Right atrium auricular region (tissue), 2 donors: Measurements from ENCODE around the gene LINC00237. TPM values are rescaled to one million over a fixed set of nuclear protein-coding genes. Genes with fewer than 3 reads are reported as not detected.

ENCODE experiments used
- DNase-seq: peaks from one replicate; pipeline ENCODE4 v3.0.0-alpha.2; 2019; ENCODE audit warnings: low spot score
- H3K27ac ChIP-seq, 2 donors: fragments of 200-600 bp; sonication (generic); 1 replicate in 1 of 2; 2 replicates in 1 of 2; pipeline ENCODE4 v1.5.1; 2016 to 2019
- H3K27me3 ChIP-seq, 2 donors: fragments of 200-600 bp; sonication (generic); one replicate each; pipeline versions ENCODE4 v1.5.1 to v1.6.0; 2017 to 2019
- H3K36me3 ChIP-seq: fragments of 200-600 bp; sonication (generic); one replicate; pipeline ENCODE4 v1.5.1; 2016
- H3K4me1 ChIP-seq, 2 donors: fragments of 200-600 bp; sonication (generic); one replicate each; pipeline versions ENCODE4 v1.5.1 to v1.6.0; 2017 to 2019
- H3K4me3 ChIP-seq, 2 donors: fragments of 200-600 bp; sonication (generic); 1 replicate in 1 of 2; 2 replicates in 1 of 2; pipeline ENCODE4 v1.5.1; 2017 to 2019; ENCODE audit warnings: mild to moderate bottlenecking in 1 of 2, moderate library complexity in 1 of 2
- H3K9me3 ChIP-seq, 2 donors: fragments of 200-600 bp; sonication (generic); one replicate each; pipeline ENCODE4 v1.5.1; 2019
- CTCF ChIP-seq, 2 donors: fragments of 200-600 bp; sonication (generic); IDR thresholded peaks; one replicate each; pipeline ENCODE4 v1.5.1; 2019; ENCODE audit warnings: antibody characterized with exemption in 2 of 2
- total RNA-seq, 2 donors: library from RNA; depleted of rRNA; stranded (reverse); fragments of >200 nt; gene quantifications; one replicate each; pipeline ENCODE4 v1.1.0, GENCODE V29; 2016

Gene LINC00237
- total RNA-seq, 2 donors from 2014 or later: not detected

DNA sequence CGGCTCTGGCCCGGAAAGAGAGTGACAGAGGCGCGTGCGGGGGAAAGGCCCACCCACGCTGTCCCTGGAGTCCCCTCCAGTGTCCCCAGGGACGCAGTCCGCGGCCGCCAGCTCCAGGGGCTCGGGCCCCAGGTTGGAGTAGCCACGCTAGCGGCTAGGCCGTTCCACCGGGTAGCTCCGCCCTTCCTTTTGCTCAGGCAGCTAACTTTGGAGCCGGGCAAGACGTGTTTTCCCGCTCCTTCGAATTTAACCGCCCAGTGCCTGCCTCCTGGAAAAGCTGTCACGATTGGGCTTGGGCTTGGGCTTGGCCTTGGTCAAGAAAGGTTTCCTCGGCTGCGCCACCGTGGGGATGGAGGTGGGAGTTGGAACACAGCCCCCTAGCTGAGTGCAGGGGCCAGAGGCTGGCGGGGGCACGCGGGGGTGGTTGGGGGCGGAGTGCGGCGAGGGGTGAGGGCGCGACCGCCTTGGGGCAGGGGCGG, 4.7 kb downstream of the LINC00237 start:
- no peak for DNase-seq
- Histone ChIP-seq H3K4me3 (peak overlapping the region; percentile 7 to 48), H3K27me3 (peaks cover 35 to 73% of the 10 kb centered on the region in 2 donors), H3K4me1 (peaks cover 0 to 49% of the 10 kb centered on the region in 2 donors), H3K27ac (no peak overlapping the region), H3K9me3 (no peaks in the 10 kb centered on the region), H3K36me3 (no peaks in the 10 kb centered on the region)
- no peak for TF ChIP-seq CTCF (IDR thresholded peaks at IDR 0.05)

- peak overlapping the region; percentile 23 to 48 for H3K4me3 ChIP-seq
- no peaks in the 10 kb centered on the region for H3K36me3 ChIP-seq
- H3K27me3 ChIP-seq: peaks cover 28 to 67% of the 10 kb centered on the region in 2 donors
- H3K27ac ChIP-seq: no peak overlapping the region
- no peak for DNase-seq
- no peaks in the 10 kb centered on the region for H3K9me3 ChIP-seq
- H3K4me1 ChIP-seq: peaks cover 0 to 42% of the 10 kb centered on the region in 2 donors
- no peak for TF ChIP-seq CTCF (IDR thresholded peaks at IDR 0.05)
Measured at GRCh38 chr20:21100578-21101452, 5.3 kb downstream of the LINC00237 start.

DNA sequence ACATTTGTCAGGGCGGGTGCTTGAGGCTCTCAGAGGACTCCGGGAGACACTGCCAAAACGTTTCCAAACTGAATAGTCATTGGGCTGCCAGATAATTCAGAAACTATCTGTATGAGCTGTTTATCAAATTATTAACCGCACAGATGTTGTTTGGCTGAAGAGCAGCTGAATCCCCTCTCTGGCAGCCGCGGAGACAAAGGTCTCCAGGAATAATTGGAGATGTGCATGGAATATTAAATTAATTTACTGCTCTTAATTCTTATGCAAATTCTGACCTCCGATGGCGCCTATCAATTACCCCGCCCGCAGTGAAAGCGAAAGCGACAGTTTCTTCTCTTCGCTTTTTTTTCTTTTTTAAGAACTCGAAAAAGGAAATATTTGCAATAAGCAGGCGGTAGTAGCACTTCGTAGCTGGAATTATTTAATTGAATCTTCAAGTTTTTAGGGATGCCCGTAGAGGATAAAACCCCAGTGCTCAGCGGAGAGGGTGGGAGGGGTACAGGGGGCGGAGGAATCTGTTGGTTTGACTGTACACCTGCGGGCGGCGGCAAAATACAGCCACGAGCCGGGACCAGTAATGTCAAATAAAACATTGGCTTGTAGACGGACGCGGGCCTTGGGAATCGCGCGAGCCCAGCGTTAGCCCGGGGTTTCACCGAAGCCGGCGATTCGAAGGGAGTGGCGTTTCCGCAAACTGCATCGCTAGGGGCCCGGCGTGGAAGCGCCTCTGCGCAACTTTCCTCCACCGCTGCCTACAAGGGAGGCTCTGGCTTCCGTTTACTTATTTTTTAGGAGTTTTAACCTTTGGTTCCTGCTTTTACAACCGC, 6.2 kb downstream of the LINC00237 start:
- Histone ChIP-seq H3K36me3 (no peaks in the 10 kb centered on the region), H3K27me3 (peaks cover 23 to 58% of the 10 kb centered on the region in 2 donors), H3K9me3 (no peaks in the 10 kb centered on the region), H3K4me1 (peaks cover 0 to 37% of the 10 kb centered on the region in 2 donors), H3K4me3 (peak overlapping the region; percentile 23 to 48), H3K27ac (no peak overlapping the region)
- DNase-seq: no peak
- no peak for TF ChIP-seq CTCF (IDR thresholded peaks at IDR 0.05)

DNA sequence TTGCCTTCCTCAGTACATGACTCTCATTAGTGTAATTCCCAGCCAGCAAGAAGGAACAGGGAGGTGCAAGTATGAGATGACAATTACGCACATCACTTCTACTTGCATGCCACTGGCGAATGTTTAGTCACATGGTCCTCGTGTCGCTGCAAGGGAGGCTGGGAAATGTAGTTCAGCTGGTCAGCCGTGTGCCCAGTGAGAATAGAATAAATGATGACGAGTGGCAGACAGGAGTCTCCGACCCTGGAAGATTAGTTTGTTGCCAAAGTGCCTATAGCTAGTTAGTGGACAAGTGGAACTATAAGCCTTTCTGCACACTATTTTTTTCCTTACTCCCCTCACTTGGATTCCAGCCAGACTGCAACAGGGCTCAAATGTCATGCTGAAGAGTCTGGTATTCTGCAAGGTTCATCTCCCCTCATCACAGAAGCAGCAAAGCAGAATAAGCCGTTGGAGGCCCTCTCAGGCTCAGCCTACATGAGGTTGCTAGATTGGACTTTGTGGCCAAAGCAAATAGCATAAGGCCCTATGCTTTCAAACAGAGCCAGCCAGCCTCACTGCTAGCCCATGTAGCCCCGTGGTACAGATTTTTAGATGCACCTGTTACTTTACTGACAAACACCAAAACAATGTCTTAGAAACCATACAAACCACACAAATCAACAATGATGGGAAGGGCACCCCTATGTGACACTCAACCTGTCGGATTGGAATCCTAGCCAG, 9.7 kb downstream of the LINC00237 start:
- Histone ChIP-seq H3K27me3 (peaks cover 8 to 25% of the 10 kb centered on the region in 2 donors), H3K36me3 (no peaks in the 10 kb centered on the region), H3K27ac (no peak overlapping the region), H3K4me1 (peaks cover 0 to 19% of the 10 kb centered on the region in 2 donors), H3K4me3 (no peak overlapping the region), H3K9me3 (no peaks in the 10 kb centered on the region)
- no peak for TF ChIP-seq CTCF (IDR thresholded peaks at IDR 0.05)
- no peak for DNase-seq

- Histone ChIP-seq H3K4me1 (no peaks in the 10 kb centered on the region), H3K27ac (no peak overlapping the region), H3K27me3 (no peaks in the 10 kb centered on the region), H3K9me3 (no peaks in the 10 kb centered on the region), H3K4me3 (no peak overlapping the region), H3K36me3 (no peaks in the 10 kb centered on the region)
- no peak for DNase-seq
- no peak for TF ChIP-seq CTCF (IDR thresholded peaks at IDR 0.05)
Measured at GRCh38 chr20:21092806-21093205, 13.4 kb downstream of the LINC00237 start.
